CD14-positive monocyte (primary cell): ENCODE measurements around the gene SH2D1A. TPM values are rescaled to one million over a fixed set of nuclear protein-coding genes. Genes with fewer than 3 reads are reported as not detected.
A peak's percentile ranks its signal among the peaks of the same experiment; 100 is the strongest.

Experiments
- DNase-seq, 3 donors: peaks; one replicate each; pipeline ENCODE4 v3.0.0-alpha.2; 2011 to 2022
- H2AFZ ChIP-seq: 2 replicates; pipeline ENCODE4 v1.6.0; 2012; ENCODE audit warnings: mild to moderate bottlenecking, low read depth, low read length, inconsistent platforms; ENCODE audit not compliant: insufficient read depth, poor library complexity, severe bottlenecking
- H3K27ac ChIP-seq, 2 donors: 1 replicate in 1 of 2; 2 replicates in 1 of 2; pipeline ENCODE4 v1.5.1; 2012 to 2013; ENCODE audit warnings: low read length in 2 of 2, control low read depth in 1 of 2, inconsistent platforms in 1 of 2, low read depth in 1 of 2, mild to moderate bottlenecking in 1 of 2
- H3K27me3 ChIP-seq, 2 donors: one replicate each; pipeline versions ENCODE4 v1.6.0 to v1.6.1; 2011 to 2013; ENCODE audit warnings: low read length in 2 of 2; ENCODE audit not compliant: control insufficient read depth in 2 of 2, insufficient read depth in 2 of 2
- H3K36me3 ChIP-seq, 2 donors: replicated peaks in 1 of 2; 1 replicate in 1 of 2; 2 replicates in 1 of 2; pipeline versions ENCODE4 v1.5.1 to v1.6.1; 2012 to 2013; ENCODE audit warnings: low read length in 2 of 2, control low read depth in 1 of 2, inconsistent platforms in 1 of 2, mild to moderate bottlenecking in 1 of 2; ENCODE audit not compliant: insufficient read depth in 2 of 2, control insufficient read depth in 1 of 2
- H3K4me1 ChIP-seq, 2 donors: 1 replicate in 1 of 2; 2 replicates in 1 of 2; pipeline versions ENCODE4 v1.5.1 to v1.6.1; 2012 to 2013; ENCODE audit warnings: low read length in 2 of 2, control low read depth in 1 of 2, inconsistent platforms in 1 of 2, mild to moderate bottlenecking in 1 of 2, moderate library complexity in 1 of 2; ENCODE audit not compliant: insufficient read depth in 2 of 2, control insufficient read depth in 1 of 2
- H3K4me2 ChIP-seq: replicated peaks from 2 replicates; pipeline ENCODE3; 2012; ENCODE audit warnings: low read length, moderate library complexity, mild to moderate bottlenecking; ENCODE audit not compliant: poor library complexity, severe bottlenecking; ENCODE audit errors: extremely low read depth
- H3K4me3 ChIP-seq, 3 experiments: fragments of 200-600 bp in 1 of 3; sonication (generic) in 1 of 3; replicated peaks in 1 of 3; 1 replicate in 2 of 3; 2 replicates in 1 of 3; pipeline ENCODE4 v1.5.1; 2011 to 2013; ENCODE audit warnings: low read length in 3 of 3, mild to moderate bottlenecking in 3 of 3, control low read depth in 2 of 3, low read depth in 2 of 3, inconsistent platforms in 1 of 3, moderate library complexity in 1 of 3
- H3K79me2 ChIP-seq: 2 replicates; pipeline ENCODE4 v1.6.0; 2012; ENCODE audit warnings: mild to moderate bottlenecking, control low read depth, inconsistent platforms, low read length, moderate library complexity; ENCODE audit not compliant: insufficient read depth
- H3K9ac ChIP-seq: 2 replicates; pipeline ENCODE4 v1.6.0; 2017; ENCODE audit warnings: low read length, mild to moderate bottlenecking; ENCODE audit not compliant: insufficient read depth, poor library complexity, severe bottlenecking
- H3K9me3 ChIP-seq, 2 donors: replicated peaks in 1 of 2; 1 replicate in 1 of 2; 2 replicates in 1 of 2; pipeline versions ENCODE4 v1.5.1 to v1.6.1; 2012 to 2013; ENCODE audit warnings: low read length in 2 of 2, control low read depth in 1 of 2; ENCODE audit not compliant: control insufficient read depth in 1 of 2, insufficient read depth in 1 of 2
- H4K20me1 ChIP-seq: 2 replicates; pipeline ENCODE4 v1.6.0; 2012; ENCODE audit warnings: mild to moderate bottlenecking, low read length, control low read depth, moderate library complexity; ENCODE audit not compliant: insufficient read depth
- H3K27ac Mint-ChIP-seq, 7 donors: one replicate each; pipeline ENCODE4 v1.8.0; 2020; ENCODE audit warnings: mild to moderate bottlenecking in 7 of 7, mixed read lengths in 7 of 7, moderate library complexity in 6 of 7, inconsistent platforms in 2 of 7
- H3K27me3 Mint-ChIP-seq, 3 donors: one replicate each; pipeline ENCODE4 v1.8.0; 2021 to 2022; ENCODE audit warnings: low read depth in 3 of 3, mild to moderate bottlenecking in 3 of 3, mixed read lengths in 3 of 3, moderate library complexity in 3 of 3, inconsistent platforms in 1 of 3
- H3K36me3 Mint-ChIP-seq, 2 donors: one replicate each; pipeline ENCODE4 v1.8.0; 2020; ENCODE audit warnings: mixed read lengths in 2 of 2, inconsistent platforms in 1 of 2, mild to moderate bottlenecking in 1 of 2
- H3K4me1 Mint-ChIP-seq: one replicate; pipeline ENCODE4 v1.8.0; 2020; ENCODE audit warnings: mild to moderate bottlenecking, mixed read lengths
- H3K4me3 Mint-ChIP-seq, 2 donors: one replicate each; pipeline ENCODE4 v1.8.0; 2020; ENCODE audit warnings: mild to moderate bottlenecking in 2 of 2, mixed read lengths in 2 of 2, moderate library complexity in 1 of 2
- H3K9me3 Mint-ChIP-seq, 7 donors: one replicate each; pipeline ENCODE4 v1.8.0; 2020 to 2022; ENCODE audit warnings: mixed read lengths in 7 of 7, mild to moderate bottlenecking in 6 of 7, moderate library complexity in 6 of 7, inconsistent platforms in 2 of 7
- WGBS: methylation state at CpG from one replicate; pipeline ENCODE4 v1.1.5; 2013; ENCODE audit warnings: missing lambda C conversion rate; ENCODE audit not compliant: insufficient coverage; 5-methylcytosine and 5-hydroxymethylcytosine counted together
- intact Hi-C, 2 donors: fragments of 100-400 bp; cut with micrococcal nuclease; formaldehyde crosslinking; loops; one replicate each; pipeline versions ENCODE4 v1.15.0 to v1.15.1; 2023
- polyA plus RNA-seq, 3 donors: library from polyadenylated mRNA; depleted of rRNA in 1 of 3; unstranded in 2 of 3; stranded (reverse) in 1 of 3; fragments of 300-500 nt in 2 of 3; fragments of >200 nt in 1 of 3; fragmentation: Illumina TruSeq in 2 of 3; gene quantifications; 1 replicate in 2 of 3; 2 replicates in 1 of 3; pipeline ENCODE4 v1.2.3, GENCODE V29; 2012 to 2021
- TF ChIP-seq, protein P1 (sequence below): fragments of 200-600 bp; IDR thresholded peaks from one replicate; pipeline ENCODE4 v1.8.0; 2022; ENCODE audit warnings: antibody characterized with exemption, mild to moderate bottlenecking

The SH2D1A gene
- polyA plus RNA-seq, 3 donors = 0.24 TPM; not detected in 2

- no peaks in the 10 kb centered on the region for H3K27me3 ChIP-seq
- H3K4me2 ChIP-seq = no peak overlapping the region
- no peaks in the 10 kb centered on the region for H3K36me3 ChIP-seq
- H3K4me3 ChIP-seq = no peak overlapping the region
- H4K20me1 ChIP-seq = no peaks in the 10 kb centered on the region
- H3K36me3 Mint-ChIP-seq = no peaks in the 10 kb centered on the region
- H3K27ac ChIP-seq = no peak overlapping the region
- no CpG with 5 or more reads among the region's 2 CpGs for WGBS
- H3K9me3 ChIP-seq = no peaks in the 10 kb centered on the region
- peaks cover 6% of the 10 kb centered on the region for H3K4me1 Mint-ChIP-seq
- no peaks in the 10 kb centered on the region for H3K4me1 ChIP-seq
- no peak overlapping the region for H3K9ac ChIP-seq
- DNase-seq = peak; percentile 8 to 19 (median 18)
- no peak overlapping the region for H3K4me3 Mint-ChIP-seq
- H3K9me3 Mint-ChIP-seq = no peaks in the 10 kb centered on the region
- no peak overlapping the region for H2AFZ ChIP-seq
- no peaks in the 10 kb centered on the region for H3K27me3 Mint-ChIP-seq
- no peak overlapping the region for H3K27ac Mint-ChIP-seq
- intact Hi-C loops = no loop called here
- TF ChIP-seq, protein P1, sequence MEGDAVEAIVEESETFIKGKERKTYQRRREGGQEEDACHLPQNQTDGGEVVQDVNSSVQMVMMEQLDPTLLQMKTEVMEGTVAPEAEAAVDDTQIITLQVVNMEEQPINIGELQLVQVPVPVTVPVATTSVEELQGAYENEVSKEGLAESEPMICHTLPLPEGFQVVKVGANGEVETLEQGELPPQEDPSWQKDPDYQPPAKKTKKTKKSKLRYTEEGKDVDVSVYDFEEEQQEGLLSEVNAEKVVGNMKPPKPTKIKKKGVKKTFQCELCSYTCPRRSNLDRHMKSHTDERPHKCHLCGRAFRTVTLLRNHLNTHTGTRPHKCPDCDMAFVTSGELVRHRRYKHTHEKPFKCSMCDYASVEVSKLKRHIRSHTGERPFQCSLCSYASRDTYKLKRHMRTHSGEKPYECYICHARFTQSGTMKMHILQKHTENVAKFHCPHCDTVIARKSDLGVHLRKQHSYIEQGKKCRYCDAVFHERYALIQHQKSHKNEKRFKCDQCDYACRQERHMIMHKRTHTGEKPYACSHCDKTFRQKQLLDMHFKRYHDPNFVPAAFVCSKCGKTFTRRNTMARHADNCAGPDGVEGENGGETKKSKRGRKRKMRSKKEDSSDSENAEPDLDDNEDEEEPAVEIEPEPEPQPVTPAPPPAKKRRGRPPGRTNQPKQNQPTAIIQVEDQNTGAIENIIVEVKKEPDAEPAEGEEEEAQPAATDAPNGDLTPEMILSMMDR = peak; percentile 67
- no peaks in the 10 kb centered on the region for H3K79me2 ChIP-seq
Observed at GRCh38 chrX:124388562-124388961, 42.2 kb downstream of the SH2D1A start.

DNA sequence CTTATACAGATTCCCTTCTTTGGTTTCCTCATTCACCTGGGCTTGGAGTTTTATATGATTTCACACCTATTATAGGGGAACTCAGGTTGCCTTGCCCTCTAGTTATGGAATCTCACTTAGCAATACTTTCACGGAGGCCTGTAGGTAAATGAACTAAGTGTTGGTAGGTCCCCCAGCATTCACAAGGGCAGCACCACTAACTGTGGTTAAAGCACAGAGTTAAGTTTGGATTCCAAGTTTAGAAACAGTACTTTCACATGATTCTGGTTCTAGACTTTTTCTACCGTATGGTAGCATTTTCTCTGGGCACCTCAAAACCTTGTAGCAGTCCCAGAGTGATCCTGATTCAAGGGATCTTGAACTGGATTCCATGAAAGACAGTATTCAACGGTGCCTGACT is 46.4 kb downstream of the SH2D1A start:
- H3K27me3 ChIP-seq = no peaks in the 10 kb centered on the region
- TF ChIP-seq, protein P1 = no peak
- peaks cover 16% of the 10 kb centered on the region for H3K4me1 Mint-ChIP-seq
- H3K4me1 ChIP-seq = peaks cover 0 to 8% of the 10 kb centered on the region in 2 donors
- no peaks in the 10 kb centered on the region for H4K20me1 ChIP-seq
- WGBS = no CpG with 5 or more reads among the region's 3 CpGs
- H3K27me3 Mint-ChIP-seq = no peaks in the 10 kb centered on the region
- intact Hi-C loops = no loop called here
- no peaks in the 10 kb centered on the region for H3K36me3 ChIP-seq
- no peak overlapping the region for H3K27ac Mint-ChIP-seq
- H3K9ac ChIP-seq = no peak overlapping the region
- no peak overlapping the region for H3K4me2 ChIP-seq
- no peaks in the 10 kb centered on the region for H3K9me3 ChIP-seq
- H3K27ac ChIP-seq = no peak overlapping the region
- DNase-seq = no peak
- no peak overlapping the region for H3K4me3 ChIP-seq
- H3K36me3 Mint-ChIP-seq = no peaks in the 10 kb centered on the region
- no peaks in the 10 kb centered on the region for H3K79me2 ChIP-seq
- no peak overlapping the region for H2AFZ ChIP-seq
- H3K9me3 Mint-ChIP-seq = peaks cover 0 to 5% (median 0%) of the 10 kb centered on the region in 7 donors
- no peak overlapping the region for H3K4me3 Mint-ChIP-seq
